SU-DHL-6 (cell line): Measurements from ENCODE around the gene SPINT4.
"Not testable (repeated sequence)": the region's sequence is repeated elsewhere in the genome, so short reads cannot be mapped to it uniquely, and the experiment has no call there.

Experiments
- H2AFZ ChIP-seq: fragments of 200-600 bp; sonication (generic); 2 replicates; pipeline ENCODE4 v1.6.1; 2014; ENCODE audit warnings: low read depth, mild to moderate bottlenecking, moderate library complexity, mixed read lengths, antibody characterized with exemption, low read length; ENCODE audit not compliant: severe bottlenecking
- H3F3A ChIP-seq: fragments of 200-600 bp; shearing (Covaris generic); 2 replicates; pipeline ENCODE4 v1.6.0; 2016; ENCODE audit warnings: antibody characterized with exemption, mild to moderate bottlenecking; ENCODE audit not compliant: insufficient read depth
- H3K27ac ChIP-seq: fragments of 200-600 bp; sonication (generic); 2 replicates; pipeline ENCODE4 v1.5.1; 2016; ENCODE audit warnings: low read depth, mild to moderate bottlenecking, low read length, moderate library complexity, mixed read lengths
- H3K27me3 ChIP-seq: fragments of 200-600 bp; sonication (generic), shearing (Covaris generic); 2 replicates; pipeline ENCODE4 v1.6.0; 2014; ENCODE audit warnings: mild to moderate bottlenecking, low read length
- H3K36me3 ChIP-seq: fragments of 200-600 bp; sonication (generic); 2 replicates; pipeline ENCODE4 v1.6.1; 2014; ENCODE audit warnings: mild to moderate bottlenecking, low read length, mixed read lengths
- H3K4me2 ChIP-seq: fragments of 300-600, 200-600 bp; shearing (Covaris generic), sonication (generic); 2 replicates; pipeline ENCODE4 v1.6.0; 2014; ENCODE audit warnings: low read length, low read depth, mild to moderate bottlenecking; ENCODE audit not compliant: poor library complexity, severe bottlenecking
- H3K4me3 ChIP-seq: fragments of 200-600 bp; sonication (generic); 2 replicates; pipeline ENCODE4 v1.5.1; 2014; ENCODE audit warnings: antibody characterized with exemption, low read length, mild to moderate bottlenecking, mixed read lengths; ENCODE audit not compliant: insufficient read depth, poor library complexity, severe bottlenecking
- H3K79me2 ChIP-seq: fragments of 200-600 bp; sonication (generic); 2 replicates; pipeline ENCODE4 v1.6.1; 2014; ENCODE audit warnings: mild to moderate bottlenecking, low read length, moderate library complexity; ENCODE audit not compliant: insufficient read depth
- H3K9ac ChIP-seq: fragments of 200-600 bp; sonication (generic); 2 replicates; pipeline ENCODE4 v1.7.0; 2014; ENCODE audit warnings: mild to moderate bottlenecking, low read length
- H3K9me2 ChIP-seq: fragments of 200-600 bp; sonication (generic); replicated peaks from 2 replicates; pipeline ENCODE4 v1.6.1; 2014; ENCODE audit warnings: low read length; ENCODE audit not compliant: insufficient read depth
- H3K9me3 ChIP-seq: fragments of 200-600 bp; sonication (generic); 2 replicates; pipeline ENCODE4 v1.6.1; 2014; ENCODE audit warnings: low read length, mixed read lengths; ENCODE audit not compliant: insufficient read depth
- H4K20me1 ChIP-seq: fragments of 200-600 bp; sonication (generic); 2 replicates; pipeline ENCODE4 v1.6.1; 2014; ENCODE audit warnings: low read depth, mild to moderate bottlenecking, antibody characterized with exemption, low read length, moderate library complexity, mixed read lengths
- CTCF ChIP-seq: fragments of 200-600 bp; sonication (generic); IDR thresholded peaks from one replicate; pipeline ENCODE4 v1.5.1; 2017; ENCODE audit warnings: antibody characterized with exemption, mild to moderate bottlenecking, low read length, moderate library complexity; ENCODE audit not compliant: insufficient read depth, poor library complexity, severe bottlenecking
- EZH2phosphoT487 ChIP-seq: fragments of 200-600 bp; sonication (generic), shearing (Covaris generic); conservative IDR thresholded peaks from 2 replicates; pipeline ENCODE4 v1.6.1; 2018; ENCODE audit warnings: mild to moderate bottlenecking, antibody characterized with exemption, low read length, moderate library complexity, mixed read lengths

The SPINT4 gene

GRCh38 chr20:45745015-45745414 is 22.9 kb downstream of the SPINT4 start:
- H4K20me1 ChIP-seq, result no peaks in the 10 kb centered on the region
- H3K4me2 ChIP-seq, result no peak overlapping the region
- TF ChIP-seq CTCF (no peak), EZH2phosphoT487 (no peak)
- no peak overlapping the region for H3K9ac ChIP-seq
- no peaks in the 10 kb centered on the region for H3K27me3 ChIP-seq
- H3K36me3 ChIP-seq, result no peaks in the 10 kb centered on the region
- no peaks in the 10 kb centered on the region for H3K79me2 ChIP-seq
- H3K9me3 ChIP-seq, result no peaks in the 10 kb centered on the region
- no peak overlapping the region for H2AFZ ChIP-seq
- no peaks in the 10 kb centered on the region for H3K9me2 ChIP-seq
- no peak overlapping the region for H3K4me3 ChIP-seq
- H3F3A ChIP-seq, result no peaks in the 10 kb centered on the region
- H3K27ac ChIP-seq, result no peak overlapping the region

DNA sequence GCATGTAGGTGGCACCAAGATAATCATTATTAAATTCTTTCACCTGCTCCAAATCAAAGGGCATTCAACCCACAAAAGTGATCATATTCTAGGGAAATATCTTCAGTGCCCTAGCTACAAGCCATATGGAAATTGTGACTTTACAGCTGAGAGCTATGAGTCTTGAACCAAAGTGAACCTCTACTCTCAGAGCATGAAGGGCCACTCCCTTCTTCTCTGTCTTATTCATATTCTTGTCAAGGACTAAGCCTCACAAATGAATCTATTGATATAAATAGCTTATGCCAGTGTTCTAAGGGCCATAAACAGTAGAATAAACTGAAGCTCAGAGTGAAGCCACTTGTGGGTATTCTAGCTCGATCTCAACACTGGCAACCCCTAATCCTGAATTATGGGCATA is 29.6 kb downstream of the SPINT4 start:
- Histone ChIP-seq H3K36me3 (no peaks in the 10 kb centered on the region), H3F3A (no peaks in the 10 kb centered on the region), H3K9me3 (no peaks in the 10 kb centered on the region), H3K27ac (no peak overlapping the region), H2AFZ (no peak overlapping the region), H3K79me2 (no peaks in the 10 kb centered on the region), H3K4me2 (no peak overlapping the region), H3K9me2 (no peaks in the 10 kb centered on the region), H4K20me1 (no peaks in the 10 kb centered on the region), H3K27me3 (no peaks in the 10 kb centered on the region), H3K4me3 (no peak overlapping the region), H3K9ac (no peak overlapping the region)
- TF ChIP-seq EZH2phosphoT487 (no peak), CTCF (no peak)

DNA sequence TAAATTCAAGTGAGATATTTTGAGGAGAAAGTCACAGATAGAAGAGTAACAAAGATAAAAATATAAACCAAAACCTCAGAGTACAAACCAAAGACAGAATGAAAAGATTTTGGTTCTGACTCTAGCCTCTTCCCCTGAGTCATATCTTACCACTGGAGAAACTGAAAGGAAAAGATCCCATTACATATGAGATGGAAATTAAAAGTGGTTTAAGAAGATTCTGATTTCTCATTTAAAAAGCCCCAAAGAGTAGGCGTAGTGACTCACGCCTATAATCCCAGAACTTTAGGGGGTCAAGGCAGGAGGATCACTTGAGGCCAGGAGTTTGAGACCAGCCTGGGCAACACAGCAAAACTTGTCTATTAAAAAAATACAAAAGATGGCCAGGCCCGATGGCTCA is 30.6 kb downstream of the SPINT4 start:
- Histone ChIP-seq H3K36me3 (no peaks in the 10 kb centered on the region), H3K27ac (no peak overlapping the region), H4K20me1 (no peaks in the 10 kb centered on the region), H3K79me2 (no peaks in the 10 kb centered on the region), H3K9ac (no peak overlapping the region), H3K27me3 (no peaks in the 10 kb centered on the region), H3K9me3 (no peaks in the 10 kb centered on the region), H3K4me3 (no peak overlapping the region), H3K4me2 (no peak overlapping the region), H2AFZ (no peak overlapping the region), H3K9me2 (no peaks in the 10 kb centered on the region), H3F3A (no peaks in the 10 kb centered on the region)
- TF ChIP-seq EZH2phosphoT487 (no peak), CTCF (no peak)

- Histone ChIP-seq H3K36me3 (no peaks in the 10 kb centered on the region), H3K9me2 (no peaks in the 10 kb centered on the region), H4K20me1 (no peaks in the 10 kb centered on the region), H3K27ac (no peak overlapping the region), H3K9me3 (no peaks in the 10 kb centered on the region), H3K27me3 (no peaks in the 10 kb centered on the region), H2AFZ (no peak overlapping the region), H3K4me3 (no peak overlapping the region), H3F3A (no peaks in the 10 kb centered on the region), H3K4me2 (no peak overlapping the region), H3K9ac (no peak overlapping the region), H3K79me2 (no peaks in the 10 kb centered on the region)
- TF ChIP-seq EZH2phosphoT487 (no peak), CTCF (no peak)
Measured at GRCh38 chr20:45758096-45758495, 35.9 kb downstream of the SPINT4 start.

DNA sequence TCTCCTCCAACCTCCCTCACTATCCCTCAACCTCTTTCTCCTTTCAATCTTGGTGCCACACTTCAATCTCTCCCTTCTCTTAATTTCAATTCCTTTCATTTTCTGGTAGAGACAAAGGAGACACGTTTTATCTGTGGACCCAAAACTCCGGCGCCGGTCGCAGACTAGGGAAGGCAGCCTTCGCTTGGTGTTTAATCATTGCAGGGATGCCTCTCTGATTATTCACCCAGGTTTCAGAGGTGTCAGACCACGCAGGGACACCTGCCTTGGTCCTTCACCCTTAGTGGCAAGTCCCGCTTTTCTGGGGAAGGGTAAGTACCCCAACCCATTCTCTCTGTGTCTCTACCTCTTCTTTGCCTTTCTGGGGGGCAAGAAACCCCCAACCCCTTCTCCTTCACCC is 37.8 kb downstream of the SPINT4 start:
- H3K4me2 ChIP-seq, H3K27me3 ChIP-seq, H2AFZ ChIP-seq, H3F3A ChIP-seq, H3K36me3 ChIP-seq, H3K9me3 ChIP-seq, H4K20me1 ChIP-seq, H3K27ac ChIP-seq, H3K79me2 ChIP-seq, H3K4me3 ChIP-seq, H3K9me2 ChIP-seq, H3K9ac ChIP-seq: not testable (repeated sequence)
